Panc1 (cell line): Measurements from ENCODE around the gene AP3B2. TPM values are rescaled to one million over a fixed set of nuclear protein-coding genes. Genes with fewer than 3 reads are reported as not detected.

Experiments
- ATAC-seq: fragments of 200-7000 bp; cut with Tn5 transposase; 2 replicates; pipeline ENCODE4 v1.9.1; 2020; ENCODE audit warnings: mild to moderate bottlenecking, moderate library complexity
- BruUV-seq: library from RNA; stranded (reverse); fragments of 400-500 nt; replicated peaks from 2 replicates; lab custom pipeline; 2021; lab: Mats Ljungman, UMichigan
- CTCF ChIA-PET: fragments of 300-600 bp; sonication (Branson Sonifier 250); formaldehyde crosslinking; loops from one replicate; lab custom pipeline; 2022; ENCODE audit warnings: antibody characterized with exemption; lab: Charles Lee
- POLR2A ChIA-PET: fragments of 300-600 bp; sonication (Branson Sonifier 250); formaldehyde crosslinking; loops from one replicate; lab custom pipeline; 2022; ENCODE audit warnings: antibody characterized with exemption; lab: Charles Lee
- DNase-seq: peaks from one replicate; pipeline ENCODE4 v3.0.0-alpha.2; 2010; ENCODE audit warnings: low read depth, low spot score
- H3K27ac ChIP-seq: 2 replicates; pipeline ENCODE4 v1.5.1; 2011; ENCODE audit warnings: mild to moderate bottlenecking, low read length, inconsistent platforms
- H3K27me3 ChIP-seq: fragments of 200-500 bp; sonication (Bioruptor generic); 2 replicates; pipeline ENCODE4 v1.6.0; 2014; ENCODE audit warnings: low read length, inconsistent platforms; ENCODE audit not compliant: control insufficient read depth, insufficient read depth
- H3K36me3 ChIP-seq: fragments of 200-500 bp; sonication (Bioruptor generic); 2 replicates; pipeline ENCODE4 v1.5.1; 2014; ENCODE audit warnings: inconsistent platforms, mild to moderate bottlenecking, low read length, moderate library complexity; ENCODE audit not compliant: control insufficient read depth, insufficient read depth
- H3K4me1 ChIP-seq: 2 replicates; pipeline ENCODE4 v1.5.1; 2011; ENCODE audit warnings: inconsistent platforms, mild to moderate bottlenecking, low read length, moderate library complexity; ENCODE audit not compliant: control insufficient read depth, insufficient read depth
- H3K4me3 ChIP-seq, 2 experiments: 2 replicates each; pipeline ENCODE4 v1.5.1; 2011 to 2012; ENCODE audit warnings: low read depth in 2 of 2, low read length in 2 of 2, mild to moderate bottlenecking in 2 of 2, inconsistent platforms in 1 of 2, moderate library complexity in 1 of 2
- H3K9me3 ChIP-seq: fragments of 200-500 bp; sonication (Bioruptor generic); 2 replicates; pipeline ENCODE4 v1.5.1; 2014; ENCODE audit warnings: low read depth, mild to moderate bottlenecking, inconsistent platforms, low read length, moderate library complexity; ENCODE audit not compliant: control insufficient read depth, insufficient read depth
- POLR2AphosphoS5 ChIP-seq: IDR thresholded peaks from 2 replicates; pipeline ENCODE4 v1.6.1; 2012; ENCODE audit warnings: mild to moderate bottlenecking, low read depth, low read length, moderate library complexity
- REST ChIP-seq, 2 experiments: IDR thresholded peaks; 2 replicates each; pipeline ENCODE4 v1.6.1; 2011 to 2012; ENCODE audit warnings: low read depth in 2 of 2, control low read depth in 1 of 2, low read length in 1 of 2, mild to moderate bottlenecking in 1 of 2, moderate library complexity in 1 of 2; ENCODE audit not compliant: insufficient read depth in 1 of 2
- SIN3A ChIP-seq: IDR thresholded peaks from 2 replicates; pipeline ENCODE4 v1.6.1; 2012; ENCODE audit warnings: low read depth, mild to moderate bottlenecking, low read length, moderate library complexity, borderline replicate concordance; ENCODE audit not compliant: insufficient read depth
- TCF7L2 ChIP-seq: IDR thresholded peaks from 2 replicates; pipeline ENCODE4 v1.6.1; 2011; ENCODE audit warnings: mild to moderate bottlenecking, low read depth, low read length, inconsistent platforms
- in situ Hi-C: cut with HindIII; loops from 2 replicates; pipeline ENCODE4 v1.10.0; 2016; ENCODE audit warnings: low sequenced_read_pairs, low pct_unique_long_range_greater_than_20kb
- intact Hi-C: fragments of 100-400 bp; cut with micrococcal nuclease; formaldehyde crosslinking; loops from one replicate; pipeline ENCODE4 v1.10.0; 2022; ENCODE audit not compliant: unreplicated experiment
- total RNA-seq: library from RNA; stranded (reverse); gene quantifications from one replicate; pipeline ENCODE4 v1.2.1, GENCODE V29; 2021; ENCODE audit not compliant: unreplicated experiment
- TF ChIP-seq, protein P1 (sequence below): fragments of 450-650 bp; IDR thresholded peaks from 2 replicates; pipeline ENCODE4 v1.5.1; 2017; ENCODE audit warnings: mild to moderate bottlenecking

The AP3B2 gene
- total RNA-seq, 1 experiment from 2014 or later = 0.95 TPM

DNA sequence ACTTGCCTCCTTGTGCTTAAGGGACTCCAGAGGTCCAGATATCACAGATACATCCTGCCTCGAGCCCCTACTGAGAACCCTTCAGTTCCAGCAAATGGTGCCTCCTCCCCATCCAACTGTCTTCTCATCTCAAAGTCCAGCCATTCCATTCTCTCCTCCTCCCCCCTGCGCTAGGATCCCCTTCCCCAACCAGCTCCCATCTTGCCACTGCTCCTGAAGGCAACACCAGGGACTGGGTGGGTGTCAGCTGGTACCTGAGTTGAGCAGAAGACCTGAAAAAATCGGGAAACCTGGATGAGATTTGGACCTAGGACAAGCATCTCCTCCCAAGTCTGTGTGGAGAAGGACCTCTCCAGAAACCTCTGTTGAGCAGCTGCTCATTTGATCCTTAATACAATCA lies 2.4 kb upstream of the AP3B2 start:
- Histone ChIP-seq H3K27ac (no peak overlapping the region), H3K27me3 (no peaks in the 10 kb centered on the region; the same call in 1 of the 2 replicates), H3K4me3 (no peak overlapping the region), H3K9me3 (no peaks in the 10 kb centered on the region), H3K36me3 (no peaks in the 10 kb centered on the region), H3K4me1 (no peaks in the 10 kb centered on the region; the same call in 1 of the 2 replicates)
- no TSS peak for BruUV-seq
- intact Hi-C loops (no loop called here), in situ Hi-C loops (no loop called here)
- CTCF ChIA-PET = interaction anchor here (0.5 kb wide), 1 partner anchor 88 kb away, joined by 3 read pairs; no protein-coding TSS in a partner anchor
- DNase-seq (no peak), ATAC-seq (no peak)
- POLR2A ChIA-PET = no interaction called here
- TF ChIP-seq, protein P1, sequence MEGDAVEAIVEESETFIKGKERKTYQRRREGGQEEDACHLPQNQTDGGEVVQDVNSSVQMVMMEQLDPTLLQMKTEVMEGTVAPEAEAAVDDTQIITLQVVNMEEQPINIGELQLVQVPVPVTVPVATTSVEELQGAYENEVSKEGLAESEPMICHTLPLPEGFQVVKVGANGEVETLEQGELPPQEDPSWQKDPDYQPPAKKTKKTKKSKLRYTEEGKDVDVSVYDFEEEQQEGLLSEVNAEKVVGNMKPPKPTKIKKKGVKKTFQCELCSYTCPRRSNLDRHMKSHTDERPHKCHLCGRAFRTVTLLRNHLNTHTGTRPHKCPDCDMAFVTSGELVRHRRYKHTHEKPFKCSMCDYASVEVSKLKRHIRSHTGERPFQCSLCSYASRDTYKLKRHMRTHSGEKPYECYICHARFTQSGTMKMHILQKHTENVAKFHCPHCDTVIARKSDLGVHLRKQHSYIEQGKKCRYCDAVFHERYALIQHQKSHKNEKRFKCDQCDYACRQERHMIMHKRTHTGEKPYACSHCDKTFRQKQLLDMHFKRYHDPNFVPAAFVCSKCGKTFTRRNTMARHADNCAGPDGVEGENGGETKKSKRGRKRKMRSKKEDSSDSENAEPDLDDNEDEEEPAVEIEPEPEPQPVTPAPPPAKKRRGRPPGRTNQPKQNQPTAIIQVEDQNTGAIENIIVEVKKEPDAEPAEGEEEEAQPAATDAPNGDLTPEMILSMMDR = no peak
- no peak for TF ChIP-seq TCF7L2
- TF ChIP-seq SIN3A = no peak
- TF ChIP-seq POLR2AphosphoS5 = no peak
- no peak for TF ChIP-seq REST (IDR thresholded peaks at IDR 0.05; ENCODE audit: insufficient read depth in 1 of 2, low read depth in 2 of 2, low read length in 1 of 2)

GRCh38 chr15:82710926-82711490 lies 1.3 kb upstream of the AP3B2 start:
- no peaks in the 10 kb centered on the region for H3K36me3 ChIP-seq
- no peak overlapping the region for H3K27ac ChIP-seq
- DNase-seq (no peak), ATAC-seq (no peak)
- intact Hi-C loops = no loop called here
- no TSS peak for BruUV-seq
- TF ChIP-seq TCF7L2 (no peak), REST (IDR thresholded peaks at IDR 0.05; ENCODE audit: insufficient read depth in 1 of 2, low read depth in 2 of 2, low read length in 1 of 2) (no peak), POLR2AphosphoS5 (no peak), SIN3A (no peak)
- TF ChIP-seq, protein P1 = no peak
- in situ Hi-C loops = no loop called here
- no peaks in the 10 kb centered on the region; the same call in 1 of the 2 replicates for H3K27me3 ChIP-seq
- no peaks in the 10 kb centered on the region for H3K9me3 ChIP-seq
- H3K4me1 ChIP-seq = no peaks in the 10 kb centered on the region; the same call in 1 of the 2 replicates
- H3K4me3 ChIP-seq = no peak overlapping the region
- ChIA-PET POLR2A (no interaction called here), CTCF (no interaction called here)
